ENCODE data around the gene UBN1.

GRCh38 chr16:4909825-4910224 is 62.5 kb downstream of the UBN1 start:
- TF ChIP-seq FOXK1 (CRISPR knock-in tag; IDR thresholded peaks at IDR 0.05; ENCODE audit: borderline replicate concordance, low read depth) = no peak
- TF ChIP-seq ZNF558 (CRISPR knock-in tag; IDR thresholded peaks at IDR 0.05; ENCODE audit: borderline replicate concordance) = no peak
- TF ChIP-seq TAF1 (CRISPR knock-in tag; IDR thresholded peaks at IDR 0.05) = no peak
- TF ChIP-seq BHLHE40 (IDR thresholded peaks at IDR 0.05; ENCODE audit: low read length) = no peak
- no peak for TF ChIP-seq KDM1A (CRISPR knock-in tag; IDR thresholded peaks at IDR 0.05)
- no peak; the same call in 1 of the 2 replicates for TF ChIP-seq CTCF (CRISPR knock-in tag; IDR thresholded peaks at IDR 0.05)
- TF ChIP-seq EP300 (IDR thresholded peaks at IDR 0.05; ENCODE audit: low read depth in 2 of 2, low read length in 2 of 2) = no peak
- no peak for TF ChIP-seq EP300 (CRISPR knock-in tag; IDR thresholded peaks at IDR 0.05; ENCODE audit: borderline replicate concordance)
- TF ChIP-seq MYC (CRISPR knock-in tag; IDR thresholded peaks at IDR 0.05; ENCODE audit: borderline replicate concordance) = no peak
- TF ChIP-seq, protein P1, sequence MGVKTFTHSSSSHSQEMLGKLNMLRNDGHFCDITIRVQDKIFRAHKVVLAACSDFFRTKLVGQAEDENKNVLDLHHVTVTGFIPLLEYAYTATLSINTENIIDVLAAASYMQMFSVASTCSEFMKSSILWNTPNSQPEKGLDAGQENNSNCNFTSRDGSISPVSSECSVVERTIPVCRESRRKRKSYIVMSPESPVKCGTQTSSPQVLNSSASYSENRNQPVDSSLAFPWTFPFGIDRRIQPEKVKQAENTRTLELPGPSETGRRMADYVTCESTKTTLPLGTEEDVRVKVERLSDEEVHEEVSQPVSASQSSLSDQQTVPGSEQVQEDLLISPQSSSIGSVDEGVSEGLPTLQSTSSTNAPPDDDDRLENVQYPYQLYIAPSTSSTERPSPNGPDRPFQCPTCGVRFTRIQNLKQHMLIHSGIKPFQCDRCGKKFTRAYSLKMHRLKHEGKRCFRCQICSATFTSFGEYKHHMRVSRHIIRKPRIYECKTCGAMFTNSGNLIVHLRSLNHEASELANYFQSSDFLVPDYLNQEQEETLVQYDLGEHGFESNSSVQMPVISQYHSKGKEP (CRISPR knock-in tag; IDR thresholded peaks at IDR 0.05) = no peak
- no peak for TF ChIP-seq ZC3H4 (CRISPR knock-in tag; IDR thresholded peaks at IDR 0.05; ENCODE audit: borderline replicate concordance)

Data from HepG2 (cell line).